Head of caudate nucleus (tissue), 42 donors: ENCODE measurements around the gene RRBP1.

ENCODE experiments used
- DNase-seq, 42 donors: peaks; one replicate each; pipeline versions ENCODE4 v3.0.0 to v3.0.0-alpha.2; 2020 to 2021; ENCODE audit warnings: mixed read lengths in 7 of 42
- intact Hi-C: fragments of 100-400 bp; cut with DNase I; formaldehyde crosslinking; loops from one replicate; pipeline ENCODE4 v1.15.0; 2022

Gene RRBP1

DNA sequence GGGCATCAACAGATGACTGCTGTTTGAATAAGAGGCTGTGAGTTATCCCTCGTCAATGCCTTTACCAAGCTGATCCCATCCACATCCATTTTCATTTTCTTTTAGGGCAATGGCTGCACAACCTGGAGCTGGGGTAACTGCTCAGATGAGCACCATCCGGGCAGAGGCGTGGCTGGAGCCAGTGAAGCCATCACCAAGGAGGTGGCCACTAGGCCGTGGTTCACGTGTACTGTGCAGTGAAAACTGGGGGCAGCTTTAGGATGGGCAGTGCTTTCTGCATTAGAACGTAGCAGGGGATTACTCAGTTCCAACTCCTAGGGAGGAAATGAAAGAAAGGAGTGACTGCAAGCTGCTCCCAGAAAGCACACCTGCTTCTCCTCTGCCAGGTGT lies 51.2 kb downstream of the RRBP1 start:
- DNase-seq, result no peak
- intact Hi-C loops, result no loop called here

GRCh38 chr20:17630151-17630805 lies 51.8 kb downstream of the RRBP1 start:
- intact Hi-C loops, result no loop called here
- no peak for DNase-seq

- no peak for DNase-seq
- intact Hi-C loops, result no loop called here
These were observed 52.4 kb downstream of the RRBP1 start for GRCh38 chr20:17629678-17630089.

DNA sequence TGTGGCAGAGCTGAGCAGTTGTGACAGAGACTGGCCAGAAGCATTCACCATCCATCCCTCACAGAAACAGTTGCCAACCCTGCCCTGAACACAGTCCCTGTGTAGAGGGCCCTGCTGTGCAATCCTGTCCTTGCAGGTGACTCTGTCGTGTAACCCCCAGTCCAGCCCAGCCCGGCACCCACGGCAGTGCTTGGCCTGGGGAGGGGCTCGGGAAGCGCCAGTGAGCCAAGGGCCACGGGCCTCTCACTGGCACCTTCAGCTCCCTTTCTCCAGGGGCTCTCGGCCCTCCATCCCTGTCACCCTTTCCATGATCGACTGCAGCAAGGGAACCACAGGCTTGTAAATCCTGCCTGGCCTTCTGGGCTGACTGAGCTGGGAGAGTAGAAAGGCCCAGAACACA lies 53.0 kb downstream of the RRBP1 start:
- DNase-seq, result no peak
- intact Hi-C loops, result no loop called here

GRCh38 chr20:17628101-17628841 lies 53.8 kb downstream of the RRBP1 start:
- intact Hi-C loops, result no loop called here
- DNase-seq, result no peak

GRCh38 chr20:17627101-17627955 lies 54.7 kb downstream of the RRBP1 start:
- intact Hi-C loops, result no loop called here
- DNase-seq, result no peak

- intact Hi-C loops, result no loop called here
- peak in 1 of 42 donors; percentile 3 for DNase-seq
These were observed 55.6 kb downstream of the RRBP1 start for GRCh38 chr20:17626217-17627007.

DNA sequence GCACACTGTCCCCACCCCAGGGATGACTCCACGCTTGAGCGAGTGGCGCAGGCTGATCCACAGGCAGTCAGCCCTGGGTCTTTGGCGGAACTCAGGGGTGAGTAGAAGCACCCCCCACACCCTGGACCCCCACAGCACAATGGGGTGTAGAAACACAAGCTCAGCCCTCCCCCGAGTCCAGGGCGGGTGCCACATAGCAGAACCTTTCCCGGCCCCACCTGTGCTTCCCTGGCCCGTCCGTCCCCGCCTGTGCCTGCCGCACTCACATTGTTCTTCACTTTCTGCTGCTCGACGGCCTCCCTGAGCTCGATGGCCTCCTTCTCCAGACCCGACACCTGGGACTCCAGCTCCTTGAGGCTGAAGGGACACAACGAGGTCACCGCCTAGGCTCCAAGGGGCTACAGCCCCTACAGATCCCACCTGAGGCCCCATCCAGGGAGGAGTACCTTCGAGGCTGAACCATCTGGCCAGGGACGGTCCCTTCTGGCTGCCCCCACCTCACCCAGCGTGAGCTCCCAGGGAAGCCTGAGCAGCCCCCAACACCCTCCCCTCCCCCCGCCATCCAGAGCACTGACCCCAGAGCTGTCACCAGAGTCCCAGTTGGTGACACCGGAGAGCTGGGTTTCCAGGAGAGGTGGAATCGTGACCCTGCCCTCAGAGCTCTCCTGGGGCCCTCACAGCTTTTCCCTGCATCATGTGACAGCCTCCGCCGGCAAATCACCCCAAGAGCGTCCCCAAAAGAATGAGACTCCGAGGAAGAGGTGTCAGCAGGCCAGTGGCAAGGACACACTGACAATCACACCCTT lies 56.6 kb downstream of the RRBP1 start:
- peak in 8 of 42 donors; percentile 0 to 30 (median 9) for DNase-seq
- intact Hi-C loops, result no loop called here

- intact Hi-C loops, result no loop called here
These were observed 57.3 kb downstream of the RRBP1 start for GRCh38 chr20:17624551-17625245.

GRCh38 chr20:17624070-17624469 lies 58.0 kb downstream of the RRBP1 start:
- intact Hi-C loops, result no loop called here

More at GRCh38 chr20:17624551-17625245, 57.3 kb downstream of the RRBP1 start:
- peak in 10 of 42 donors; percentile 1 to 30 (median 3) for DNase-seq

DNA sequence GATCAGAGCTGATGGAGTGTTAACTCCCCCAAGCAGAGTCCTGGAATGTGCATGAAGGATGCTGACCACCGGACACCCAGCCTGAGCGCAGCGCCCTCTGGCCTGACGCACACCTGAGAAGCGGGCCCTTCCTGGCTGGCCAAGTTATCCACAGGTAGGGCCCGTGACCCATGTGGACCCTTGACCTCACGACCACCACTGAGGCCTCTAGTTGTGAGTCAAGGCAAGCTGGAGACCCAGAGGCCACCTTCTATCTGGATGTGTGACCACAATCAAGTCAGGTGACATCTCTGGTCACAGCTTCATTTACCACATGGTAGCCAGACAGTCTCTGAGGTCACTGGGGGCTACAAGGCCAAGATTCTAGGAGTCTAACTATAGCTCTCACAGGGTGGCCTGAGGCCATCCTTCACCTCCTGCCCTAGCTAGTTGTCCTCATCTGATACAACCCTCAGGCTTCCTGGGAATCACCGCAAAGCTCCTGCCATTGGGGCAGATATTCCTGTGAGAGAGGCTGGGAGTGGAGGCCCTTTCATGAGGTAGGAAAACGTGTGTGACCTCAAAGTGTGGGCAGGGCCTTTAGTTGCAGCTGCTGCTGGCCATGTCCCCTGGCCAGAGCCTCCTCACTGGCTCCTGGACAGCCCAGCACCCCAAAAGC lies 59.1 kb downstream of the RRBP1 start:
- intact Hi-C loops, result no loop called here
- DNase-seq, result peak in 11 of 42 donors; percentile 0 to 31 (median 9)

More at GRCh38 chr20:17624070-17624469, 58.0 kb downstream of the RRBP1 start:
- DNase-seq, result peak in 6 of 42 donors; percentile 0 to 20 (median 12)

DNA sequence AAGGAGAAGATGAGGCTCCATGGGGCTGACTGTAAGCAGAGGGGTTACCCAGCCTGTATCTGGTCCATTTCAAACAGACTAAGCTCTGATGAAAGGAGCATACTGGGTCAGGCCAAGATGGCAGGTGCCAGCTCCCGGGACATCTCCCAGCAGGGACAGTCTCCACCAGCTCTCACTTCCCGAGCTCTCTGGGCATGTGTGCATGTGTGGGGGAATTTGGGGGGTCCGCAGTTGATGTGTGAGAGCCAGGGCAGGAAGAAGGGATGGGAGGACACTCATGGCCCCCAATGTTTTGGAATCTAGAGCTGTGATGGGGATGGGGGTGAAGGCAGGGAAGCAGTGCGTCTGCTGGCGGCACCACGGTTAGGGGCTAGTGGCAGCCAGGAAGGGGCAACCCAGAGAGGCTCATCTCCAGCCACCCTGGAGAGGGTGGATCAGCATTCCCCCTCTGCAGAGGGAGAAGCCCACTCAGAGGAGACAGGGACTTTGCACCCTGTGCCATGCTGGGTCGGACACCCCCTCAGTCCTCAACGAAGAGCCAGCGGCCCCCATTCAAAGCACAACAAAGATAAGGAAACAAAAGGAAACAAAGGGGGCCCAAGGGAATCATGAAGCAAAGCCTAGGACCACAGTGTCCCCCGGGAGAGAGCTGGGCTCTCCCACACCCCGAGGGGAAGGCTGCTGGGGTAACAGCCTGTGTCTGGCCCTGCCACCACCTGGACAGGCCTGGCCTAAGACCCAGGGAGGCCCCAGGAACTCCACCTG lies 59.8 kb downstream of the RRBP1 start:
- intact Hi-C loops, result no loop called here
- peak in 16 of 42 donors; percentile 0 to 29 (median 5) for DNase-seq

- intact Hi-C loops, result no loop called here
- peak in 26 of 42 donors; percentile 0 to 38 (median 8) for DNase-seq
These were observed 60.6 kb downstream of the RRBP1 start for GRCh38 chr20:17621229-17621968.

DNA sequence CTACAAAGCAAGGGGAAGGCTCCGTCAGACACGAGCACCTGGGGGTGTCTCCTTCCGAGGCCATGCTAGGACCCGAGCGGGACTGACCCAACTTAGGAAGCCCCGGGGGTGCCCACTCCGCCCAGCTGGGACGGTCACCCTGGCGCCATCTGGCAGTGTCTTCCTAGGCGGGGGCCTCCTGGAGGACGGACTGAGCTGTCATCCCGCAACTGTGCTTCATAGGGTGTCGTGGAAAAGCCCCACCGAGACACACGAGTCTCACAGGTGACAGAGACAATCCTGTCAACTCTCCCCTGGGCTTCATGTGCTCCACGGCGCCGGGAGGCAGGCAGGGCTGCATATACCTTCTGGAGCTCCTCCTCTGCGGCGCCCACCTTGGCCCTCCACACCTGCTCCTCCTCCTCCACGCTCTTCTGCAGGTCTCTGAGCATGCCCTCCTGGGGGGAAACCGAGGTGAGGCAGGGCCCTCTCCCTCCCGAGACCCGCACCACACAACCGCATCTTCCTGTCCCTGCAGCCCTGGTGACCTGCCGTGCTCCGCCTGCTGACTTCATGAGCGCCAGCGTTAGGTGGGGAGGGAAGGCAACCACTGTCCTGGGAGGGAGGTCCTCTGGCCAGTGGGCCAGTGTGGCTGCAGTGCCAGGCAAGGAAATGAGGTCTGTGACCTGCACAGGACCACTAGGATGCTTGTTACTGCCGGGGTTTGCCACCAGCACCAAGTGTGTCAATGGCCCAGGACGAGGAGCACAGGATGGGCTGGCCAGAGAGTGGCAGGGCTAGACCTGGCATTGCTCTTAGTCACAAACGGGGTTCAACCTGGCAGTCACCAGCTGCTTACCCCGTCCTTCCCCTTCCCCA lies 61.4 kb downstream of the RRBP1 start:
- intact Hi-C loops, result no loop called here
- DNase-seq, result peak in 20 of 42 donors; percentile 0 to 43 (median 7)
